Ramos (cell line): Measurements from ENCODE around the gene PLEKHG2.

Experiments
- in situ Hi-C: fragments of 300-500 bp; cut with MboI; formaldehyde crosslinking; loops from one replicate; pipeline ENCODE4 v1.14.3; 2022; ENCODE audit warnings: low sequenced_read_pairs; ENCODE audit not compliant: unreplicated experiment

The PLEKHG2 gene

GRCh38 chr19:39384839-39385568, 27.5 kb upstream of the PLEKHG2 start:
- in situ Hi-C loops: no loop called here

GRCh38 chr19:39385629-39386411, 26.6 kb upstream of the PLEKHG2 start:
- in situ Hi-C loops: no loop called here

GRCh38 chr19:39386557-39386956, 25.9 kb upstream of the PLEKHG2 start:
- in situ Hi-C loops: no loop called here

- in situ Hi-C loops: no loop called here
Measured at GRCh38 chr19:39388657-39389056, 23.8 kb upstream of the PLEKHG2 start.

GRCh38 chr19:39389631-39390414, 22.6 kb upstream of the PLEKHG2 start:
- in situ Hi-C loops: no loop called here

GRCh38 chr19:39390451-39390750, 22.1 kb upstream of the PLEKHG2 start:
- in situ Hi-C loops: no loop called here

GRCh38 chr19:39390751-39391437, 21.6 kb upstream of the PLEKHG2 start, which contains the start of the genes MED29 and PAF1:
TSS of gene MED29 (plus strand) at chr19:39391378. CDS start at chr19:39391423, 45 bp downstream.
TSS of gene PAF1 (minus strand) at chr19:39391106. CDS start at chr19:39390864, 242 bp downstream.
- in situ Hi-C loops: no loop called here

GRCh38 chr19:39397360-39398296, 14.8 kb upstream of the PLEKHG2 start:
- in situ Hi-C loops: no loop called here

GRCh38 chr19:39398297-39398864, 14.1 kb upstream of the PLEKHG2 start:
- in situ Hi-C loops: no loop called here

- in situ Hi-C loops: no loop called here
Measured at GRCh38 chr19:39399668-39400050, 12.8 kb upstream of the PLEKHG2 start.

GRCh38 chr19:39400061-39400460, 12.4 kb upstream of the PLEKHG2 start:
- in situ Hi-C loops: no loop called here

GRCh38 chr19:39401070-39401548, 11.4 kb upstream of the PLEKHG2 start:
- in situ Hi-C loops: no loop called here

- in situ Hi-C loops: no loop called here
Measured at GRCh38 chr19:39401549-39402345, 10.7 kb upstream of the PLEKHG2 start.

GRCh38 chr19:39402346-39403300, 9.8 kb upstream of the PLEKHG2 start:
- in situ Hi-C loops: no loop called here

- in situ Hi-C loops: no loop called here
Measured at GRCh38 chr19:39403331-39404312, 8.8 kb upstream of the PLEKHG2 start.
